HCT116 (cell line): ENCODE results near the gene TEF.
A peak's percentile ranks its signal among the peaks of the same experiment; 100 is the strongest.

Experiments used
- CBX3 ChIP-seq: IDR thresholded peaks from 2 replicates; pipeline ENCODE4 v1.6.1; 2012; ENCODE audit warnings: low read depth
- CTCF ChIP-seq, 3 experiments: fragments of 200-600 bp in 1 of 3; sonication (generic) in 1 of 3; IDR thresholded peaks in 2 of 3; conservative IDR thresholded peaks in 1 of 3; 2 replicates each; pipeline ENCODE4 v1.5.1; 2012 to 2017; ENCODE audit warnings: low read depth in 2 of 3, low read length in 2 of 3, antibody characterized with exemption in 1 of 3, borderline replicate concordance in 1 of 3, control low read depth in 1 of 3, mild to moderate bottlenecking in 1 of 3, mixed read lengths in 1 of 3, mixed run types in 1 of 3, moderate library complexity in 1 of 3; ENCODE audit not compliant: insufficient read depth in 1 of 3
- EGR1 ChIP-seq: IDR thresholded peaks from 2 replicates; pipeline ENCODE4 v1.6.1; 2012; ENCODE audit warnings: low read depth
- EZH2 ChIP-seq: fragments of 200-600 bp; sonication (generic); IDR thresholded peaks from 2 replicates; pipeline ENCODE4 v1.6.1; 2017; ENCODE audit warnings: antibody characterized with exemption, mixed run types
- EZH2phosphoT487 ChIP-seq: fragments of 200-600 bp; IDR thresholded peaks from 2 replicates; pipeline ENCODE4 v1.6.1; 2018; ENCODE audit warnings: antibody characterized with exemption, borderline replicate concordance
- MAX ChIP-seq: IDR thresholded peaks from 2 replicates; pipeline ENCODE4 v1.6.1; 2012
- POLR2A ChIP-seq: IDR thresholded peaks from 2 replicates; pipeline ENCODE4 v1.7.0; 2011; ENCODE audit warnings: borderline replicate concordance; ENCODE audit not compliant: insufficient read depth, insufficient read length; ENCODE audit errors: extremely low read depth
- POLR2AphosphoS5 ChIP-seq: IDR thresholded peaks from 2 replicates; pipeline ENCODE4 v1.6.1; 2011; ENCODE audit warnings: mild to moderate bottlenecking, low read depth, low read length, moderate library complexity
- RAD21 ChIP-seq: IDR thresholded peaks from 2 replicates; pipeline ENCODE4 v1.6.1; 2012; ENCODE audit warnings: low read depth, mild to moderate bottlenecking
- REST ChIP-seq: IDR thresholded peaks from 2 replicates; pipeline ENCODE4 v1.6.1; 2012; ENCODE audit warnings: low read depth
- SIN3A ChIP-seq: IDR thresholded peaks from 2 replicates; pipeline ENCODE4 v1.6.1; 2012; ENCODE audit warnings: low read depth
- YY1 ChIP-seq: IDR thresholded peaks from 2 replicates; pipeline ENCODE4 v1.6.1; 2011; ENCODE audit warnings: low read length, low read depth, moderate library complexity, mild to moderate bottlenecking; ENCODE audit not compliant: insufficient replicate concordance; ENCODE audit errors: extremely low read depth
- ZBTB33 ChIP-seq: IDR thresholded peaks from 2 replicates; pipeline ENCODE4 v1.6.1; 2011; ENCODE audit warnings: mild to moderate bottlenecking, low read length, moderate library complexity; ENCODE audit not compliant: insufficient replicate concordance; ENCODE audit errors: extremely low read depth
- ZNF274 ChIP-seq: fragments of 200-500 bp; sonication (Bioruptor generic); IDR thresholded peaks from 2 replicates; pipeline ENCODE4 v1.6.1; 2014; ENCODE audit warnings: mild to moderate bottlenecking, low read depth, low read length, inconsistent platforms

GRCh38 chr22:41381329-41382097, at the start of gene TEF:
- TF ChIP-seq CTCF (IDR thresholded peaks at IDR 0.05 in 2 of 3, conservative IDR thresholded peaks at IDR 0.05 in 1 of 3; ENCODE audit: borderline replicate concordance in 1 of 3, insufficient read depth in 1 of 3, low read depth in 2 of 3, low read length in 2 of 3) (no peak), YY1 (peak; percentile 56), REST (no peak), MAX (peak; percentile 96), ZNF274 (no peak), ZBTB33 (no peak), RAD21 (no peak), EZH2phosphoT487 (no peak), EZH2 (no peak), SIN3A (no peak), POLR2A (peak; percentile 4), POLR2AphosphoS5 (no peak; the same call in 1 of the 2 replicates), CBX3 (no peak; the same call in 1 of the 2 replicates), EGR1 (0 out of 2 replicates have a peak, but pooled peaks have one; percentile 30)
